Measurements from ENCODE around the gene UBTF. TPM values are rescaled to one million over a fixed set of nuclear protein-coding genes. Genes with fewer than 3 reads are reported as not detected.

The UBTF gene
- total and polyA plus RNA-seq, 2 of the 8 experiments (the other 6 are each of a cell fraction or from before 2014, with no cell fraction given) = 14.7 to 106 TPM

DNA sequence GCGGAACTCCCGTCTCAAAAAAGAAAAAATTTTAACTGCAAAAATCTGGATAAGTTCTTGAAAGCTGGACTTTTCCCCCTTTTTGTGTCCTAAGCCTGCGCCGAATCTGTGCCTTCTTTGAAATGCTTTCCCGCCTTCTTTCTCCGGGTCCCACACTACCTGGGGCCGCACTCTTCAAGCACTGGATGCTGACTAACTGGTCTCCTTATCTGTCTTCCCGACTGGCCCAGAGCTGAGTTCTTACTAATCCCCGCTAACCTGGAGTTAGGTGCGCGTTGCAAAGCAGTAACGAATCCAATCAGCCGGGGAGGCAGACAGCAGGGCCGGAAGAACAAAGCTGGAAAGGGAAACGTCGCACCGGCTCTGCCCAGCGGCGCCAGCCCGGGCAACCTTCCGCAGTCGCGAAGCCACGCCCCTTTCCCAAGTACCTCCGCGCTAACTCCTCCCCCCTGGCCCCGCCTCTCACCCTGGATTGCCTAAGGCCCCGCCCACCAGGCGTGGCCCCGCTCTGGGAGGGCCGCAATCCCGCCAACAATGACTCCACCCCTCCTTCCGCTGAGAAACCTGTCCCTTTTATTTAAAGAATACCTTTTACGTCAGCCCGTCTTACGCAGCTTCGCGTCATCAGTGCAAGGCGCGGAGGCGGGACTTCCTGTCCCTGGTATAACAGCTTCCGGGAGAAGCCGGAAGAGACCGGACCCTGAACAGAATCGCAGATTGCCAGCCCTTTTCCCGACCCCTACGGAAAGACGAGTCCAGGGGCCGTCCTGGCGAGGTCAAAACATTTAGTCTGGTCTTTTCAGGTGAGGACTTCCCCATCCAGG is 33.0 kb downstream of the UBTF start, which contains the start of gene TMUB2 (continued):
- TF ChIP-seq CHD1 (IDR thresholded peaks at IDR 0.05; ENCODE audit: low read depth, low read length) (no peak), CBX5 (IDR thresholded peaks at IDR 0.05; ENCODE audit: low read depth, low read length) (no peak), CEBPB (IDR thresholded peaks at IDR 0.05; ENCODE audit: low read depth, low read length) (peak; percentile 63), RXRA (IDR thresholded peaks at IDR 0.05; ENCODE audit: insufficient read depth, low read depth, low read length) (no peak), KDM4A (IDR thresholded peaks at IDR 0.05; ENCODE audit: low read depth, low read length, severe bottlenecking) (peak; percentile 39), CHD2 (IDR thresholded peaks at IDR 0.05; ENCODE audit: low read length) (no peak), SIN3A (conservative IDR thresholded peaks at IDR 0.05 in 1 of 2, IDR thresholded peaks at IDR 0.05 in 1 of 2; ENCODE audit: low read depth in 1 of 2, low read length in 2 of 2) (peak in 1 of 2 experiments; percentile 89; a peak in 2 of 4 replicates), JUN (IDR thresholded peaks at IDR 0.05; ENCODE audit: low read depth, low read length) (no peak), SIX5 (IDR thresholded peaks at IDR 0.05; ENCODE audit: low read depth, low read length) (no peak; the same call in 1 of the 2 replicates)
